ENCODE data around the gene C1orf116.

DNA sequence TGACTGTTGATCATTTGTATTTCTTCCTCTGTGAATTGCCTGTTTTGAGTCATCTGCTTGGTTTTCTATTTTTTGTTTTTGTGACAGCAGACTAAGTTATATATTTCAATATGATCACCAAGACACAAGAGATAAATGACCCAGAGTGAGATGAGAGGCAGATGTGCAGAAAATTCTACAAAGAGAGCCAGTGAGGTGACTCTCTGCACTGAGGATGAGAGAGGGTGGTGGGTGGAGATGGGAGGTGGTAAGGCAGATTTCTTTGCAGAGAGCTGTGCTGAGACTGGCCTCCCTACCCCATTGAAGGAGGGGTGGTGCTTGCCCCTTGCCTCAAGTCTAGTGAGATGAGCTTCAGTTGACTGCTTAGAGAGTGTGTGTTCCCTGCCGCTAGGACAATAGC is 44.7 kb downstream of the C1orf116 start:
- TF ChIP-seq, protein P1, sequence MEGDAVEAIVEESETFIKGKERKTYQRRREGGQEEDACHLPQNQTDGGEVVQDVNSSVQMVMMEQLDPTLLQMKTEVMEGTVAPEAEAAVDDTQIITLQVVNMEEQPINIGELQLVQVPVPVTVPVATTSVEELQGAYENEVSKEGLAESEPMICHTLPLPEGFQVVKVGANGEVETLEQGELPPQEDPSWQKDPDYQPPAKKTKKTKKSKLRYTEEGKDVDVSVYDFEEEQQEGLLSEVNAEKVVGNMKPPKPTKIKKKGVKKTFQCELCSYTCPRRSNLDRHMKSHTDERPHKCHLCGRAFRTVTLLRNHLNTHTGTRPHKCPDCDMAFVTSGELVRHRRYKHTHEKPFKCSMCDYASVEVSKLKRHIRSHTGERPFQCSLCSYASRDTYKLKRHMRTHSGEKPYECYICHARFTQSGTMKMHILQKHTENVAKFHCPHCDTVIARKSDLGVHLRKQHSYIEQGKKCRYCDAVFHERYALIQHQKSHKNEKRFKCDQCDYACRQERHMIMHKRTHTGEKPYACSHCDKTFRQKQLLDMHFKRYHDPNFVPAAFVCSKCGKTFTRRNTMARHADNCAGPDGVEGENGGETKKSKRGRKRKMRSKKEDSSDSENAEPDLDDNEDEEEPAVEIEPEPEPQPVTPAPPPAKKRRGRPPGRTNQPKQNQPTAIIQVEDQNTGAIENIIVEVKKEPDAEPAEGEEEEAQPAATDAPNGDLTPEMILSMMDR (IDR thresholded peaks at IDR 0.05), result no peak
- no peak for TF ChIP-seq POLR2AphosphoS5 (IDR thresholded peaks at IDR 0.05)

Data from stomach (tissue), 4 donors.